ENCODE data around the gene LRPPRC.

Gene LRPPRC

DNA sequence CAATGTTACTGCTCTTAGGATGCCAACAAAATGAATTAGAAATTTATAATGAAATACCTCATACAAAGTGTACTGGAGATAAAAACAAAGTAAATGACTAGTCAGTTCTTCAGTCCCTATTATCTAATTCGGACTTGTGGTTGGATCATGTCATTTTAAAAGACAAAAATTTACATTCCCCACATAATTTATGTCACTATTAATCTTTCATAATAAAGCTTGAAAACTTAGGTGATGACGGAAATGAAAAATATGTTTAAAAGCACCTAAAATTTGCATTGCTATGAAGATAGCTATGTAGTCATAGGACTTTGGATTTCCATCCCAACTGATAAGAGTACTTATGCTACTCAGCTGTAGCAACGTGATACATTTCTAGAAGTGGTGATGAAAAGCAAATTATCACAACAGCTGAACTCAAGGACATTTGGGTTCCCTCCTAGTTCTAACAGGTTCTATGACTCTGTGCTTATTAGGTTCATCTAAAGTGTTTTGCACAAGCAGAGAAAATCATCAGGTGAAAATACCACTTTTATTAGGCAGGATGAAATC is 58.4 kb downstream of the LRPPRC start:
- TF ChIP-seq CREB1 (IDR thresholded peaks at IDR 0.05; ENCODE audit: low read depth) (no peak), FOXM1 (IDR thresholded peaks at IDR 0.05; ENCODE audit: borderline replicate concordance, low read depth) (no peak), RAD21 (IDR thresholded peaks at IDR 0.05; ENCODE audit: low read depth) (no peak), TEAD4 (IDR thresholded peaks at IDR 0.05) (no peak), ZBTB7A (IDR thresholded peaks at IDR 0.05; ENCODE audit: low read depth) (no peak), EGR1 (IDR thresholded peaks at IDR 0.05) (no peak), NFIC (IDR thresholded peaks at IDR 0.05) (no peak), YY1 (IDR thresholded peaks at IDR 0.05; ENCODE audit: low read depth) (no peak), TCF12 (IDR thresholded peaks at IDR 0.05; ENCODE audit: low read depth) (no peak)
- TF ChIP-seq, protein P1, sequence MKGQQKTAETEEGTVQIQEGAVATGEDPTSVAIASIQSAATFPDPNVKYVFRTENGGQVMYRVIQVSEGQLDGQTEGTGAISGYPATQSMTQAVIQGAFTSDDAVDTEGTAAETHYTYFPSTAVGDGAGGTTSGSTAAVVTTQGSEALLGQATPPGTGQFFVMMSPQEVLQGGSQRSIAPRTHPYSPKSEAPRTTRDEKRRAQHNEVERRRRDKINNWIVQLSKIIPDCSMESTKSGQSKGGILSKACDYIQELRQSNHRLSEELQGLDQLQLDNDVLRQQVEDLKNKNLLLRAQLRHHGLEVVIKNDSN (IDR thresholded peaks at IDR 0.05) = no peak
- TF ChIP-seq, protein P2, sequence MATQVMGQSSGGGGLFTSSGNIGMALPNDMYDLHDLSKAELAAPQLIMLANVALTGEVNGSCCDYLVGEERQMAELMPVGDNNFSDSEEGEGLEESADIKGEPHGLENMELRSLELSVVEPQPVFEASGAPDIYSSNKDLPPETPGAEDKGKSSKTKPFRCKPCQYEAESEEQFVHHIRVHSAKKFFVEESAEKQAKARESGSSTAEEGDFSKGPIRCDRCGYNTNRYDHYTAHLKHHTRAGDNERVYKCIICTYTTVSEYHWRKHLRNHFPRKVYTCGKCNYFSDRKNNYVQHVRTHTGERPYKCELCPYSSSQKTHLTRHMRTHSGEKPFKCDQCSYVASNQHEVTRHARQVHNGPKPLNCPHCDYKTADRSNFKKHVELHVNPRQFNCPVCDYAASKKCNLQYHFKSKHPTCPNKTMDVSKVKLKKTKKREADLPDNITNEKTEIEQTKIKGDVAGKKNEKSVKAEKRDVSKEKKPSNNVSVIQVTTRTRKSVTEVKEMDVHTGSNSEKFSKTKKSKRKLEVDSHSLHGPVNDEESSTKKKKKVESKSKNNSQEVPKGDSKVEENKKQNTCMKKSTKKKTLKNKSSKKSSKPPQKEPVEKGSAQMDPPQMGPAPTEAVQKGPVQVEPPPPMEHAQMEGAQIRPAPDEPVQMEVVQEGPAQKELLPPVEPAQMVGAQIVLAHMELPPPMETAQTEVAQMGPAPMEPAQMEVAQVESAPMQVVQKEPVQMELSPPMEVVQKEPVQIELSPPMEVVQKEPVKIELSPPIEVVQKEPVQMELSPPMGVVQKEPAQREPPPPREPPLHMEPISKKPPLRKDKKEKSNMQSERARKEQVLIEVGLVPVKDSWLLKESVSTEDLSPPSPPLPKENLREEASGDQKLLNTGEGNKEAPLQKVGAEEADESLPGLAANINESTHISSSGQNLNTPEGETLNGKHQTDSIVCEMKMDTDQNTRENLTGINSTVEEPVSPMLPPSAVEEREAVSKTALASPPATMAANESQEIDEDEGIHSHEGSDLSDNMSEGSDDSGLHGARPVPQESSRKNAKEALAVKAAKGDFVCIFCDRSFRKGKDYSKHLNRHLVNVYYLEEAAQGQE (IDR thresholded peaks at IDR 0.05; ENCODE audit: low read depth) = no peak
- TF ChIP-seq, protein P3, sequence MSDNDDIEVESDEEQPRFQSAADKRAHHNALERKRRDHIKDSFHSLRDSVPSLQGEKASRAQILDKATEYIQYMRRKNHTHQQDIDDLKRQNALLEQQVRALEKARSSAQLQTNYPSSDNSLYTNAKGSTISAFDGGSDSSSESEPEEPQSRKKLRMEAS (IDR thresholded peaks at IDR 0.05) = no peak

DNA sequence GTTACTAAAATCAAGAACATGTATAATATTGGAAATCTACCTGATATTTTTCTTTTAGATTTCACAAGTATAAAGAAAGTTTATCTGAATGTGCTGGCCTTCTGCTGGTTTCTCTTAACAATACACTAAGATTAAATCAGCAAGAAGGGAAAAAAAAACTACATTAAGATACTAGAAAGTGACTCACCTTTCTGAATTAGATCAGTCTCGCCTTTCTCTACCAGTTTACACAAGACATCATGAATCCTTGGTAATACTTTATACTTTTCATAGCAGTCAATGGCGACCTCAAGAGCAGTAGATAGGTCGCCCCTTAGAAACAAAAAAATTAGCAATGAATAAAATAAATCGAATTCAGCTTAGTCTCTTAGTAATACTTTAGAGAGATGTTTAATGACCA is 61.2 kb downstream of the LRPPRC start:
- TF ChIP-seq YY1 (IDR thresholded peaks at IDR 0.05; ENCODE audit: low read depth) (no peak), EGR1 (IDR thresholded peaks at IDR 0.05) (no peak)
- TF ChIP-seq, protein P2 (IDR thresholded peaks at IDR 0.05; ENCODE audit: low read depth) = no peak

- TF ChIP-seq EP300 (IDR thresholded peaks at IDR 0.05; ENCODE audit: borderline replicate concordance) (no peak), CEBPB (IDR thresholded peaks at IDR 0.05) (no peak), TAF1 (IDR thresholded peaks at IDR 0.05; ENCODE audit: low read depth) (no peak), RAD21 (IDR thresholded peaks at IDR 0.05; ENCODE audit: low read depth) (no peak), TCF12 (IDR thresholded peaks at IDR 0.05; ENCODE audit: low read depth) (no peak), ZBTB7A (IDR thresholded peaks at IDR 0.05; ENCODE audit: low read depth) (no peak)
- TF ChIP-seq, protein P1 (IDR thresholded peaks at IDR 0.05) = no peak
Observed at GRCh38 chr2:43931293-43931692, 64.5 kb downstream of the LRPPRC start.

DNA sequence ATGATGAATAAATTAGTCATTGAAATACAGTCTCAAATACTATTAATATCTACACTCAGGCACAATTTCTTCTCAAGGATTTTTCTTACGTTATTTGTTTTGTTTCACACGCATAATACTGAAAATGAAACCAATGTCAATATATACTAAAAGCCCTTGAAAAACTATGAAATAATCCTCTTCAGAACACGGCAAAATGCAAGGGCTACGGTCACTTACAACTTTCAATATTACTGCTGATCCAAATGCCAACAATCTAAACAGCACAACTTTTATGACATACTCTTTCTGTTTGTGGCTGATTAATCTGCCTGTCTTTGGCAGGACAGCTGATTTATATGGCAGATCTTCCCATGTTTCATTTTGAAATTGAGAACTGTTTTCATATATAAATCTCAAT is 68.3 kb downstream of the LRPPRC start:
- TF ChIP-seq CEBPB (IDR thresholded peaks at IDR 0.05) (no peak), TEAD4 (IDR thresholded peaks at IDR 0.05) (no peak), RAD21 (IDR thresholded peaks at IDR 0.05; ENCODE audit: low read depth) (no peak), NFIC (IDR thresholded peaks at IDR 0.05) (no peak), EP300 (IDR thresholded peaks at IDR 0.05; ENCODE audit: borderline replicate concordance) (no peak), FOXM1 (IDR thresholded peaks at IDR 0.05; ENCODE audit: borderline replicate concordance, low read depth) (no peak), YY1 (IDR thresholded peaks at IDR 0.05; ENCODE audit: low read depth) (no peak), TCF12 (IDR thresholded peaks at IDR 0.05; ENCODE audit: low read depth) (no peak), EGR1 (IDR thresholded peaks at IDR 0.05) (no peak), ZBTB7A (IDR thresholded peaks at IDR 0.05; ENCODE audit: low read depth) (no peak), CREB1 (IDR thresholded peaks at IDR 0.05; ENCODE audit: low read depth) (no peak), TAF1 (IDR thresholded peaks at IDR 0.05; ENCODE audit: low read depth) (no peak)
- TF ChIP-seq, protein P2 (IDR thresholded peaks at IDR 0.05; ENCODE audit: low read depth) = no peak
- TF ChIP-seq, protein P1 (IDR thresholded peaks at IDR 0.05) = no peak
- TF ChIP-seq, protein P3 (IDR thresholded peaks at IDR 0.05) = no peak
